HG02571 (cell line): ENCODE data around the gene CHN2.
"Not testable (repeated sequence)": the region's sequence is repeated elsewhere in the genome, so short reads cannot be mapped to it uniquely, and the experiment has no call there.

Source experiments
- ATAC-seq: cut with Tn5 transposase; IDR thresholded peaks from one replicate; pipeline ENCODE4 v1.9.1; 2021; ENCODE audit warnings: mild to moderate bottlenecking, moderate library complexity; ENCODE audit not compliant: unreplicated experiment

The CHN2 gene

DNA sequence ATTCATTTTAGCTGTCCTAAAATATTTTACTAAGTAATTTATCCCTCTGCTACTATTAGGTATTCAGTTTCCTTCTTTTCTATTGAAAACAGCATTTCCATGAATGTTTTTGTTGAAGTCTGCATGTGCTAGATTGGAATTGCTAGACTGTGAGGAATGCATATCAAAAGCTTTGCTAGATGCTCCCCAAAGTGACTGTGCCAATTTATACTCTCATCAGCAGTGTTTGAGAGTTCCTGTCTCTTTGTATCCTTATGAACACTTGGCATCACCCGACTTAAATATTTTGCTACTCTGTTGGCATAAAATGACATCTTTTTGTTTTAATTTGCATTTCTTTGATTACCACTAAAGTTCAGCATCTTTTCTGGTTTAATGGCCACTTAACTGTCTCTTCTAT, 324.0 kb downstream of the CHN2 start:
- ATAC-seq = no peak

DNA sequence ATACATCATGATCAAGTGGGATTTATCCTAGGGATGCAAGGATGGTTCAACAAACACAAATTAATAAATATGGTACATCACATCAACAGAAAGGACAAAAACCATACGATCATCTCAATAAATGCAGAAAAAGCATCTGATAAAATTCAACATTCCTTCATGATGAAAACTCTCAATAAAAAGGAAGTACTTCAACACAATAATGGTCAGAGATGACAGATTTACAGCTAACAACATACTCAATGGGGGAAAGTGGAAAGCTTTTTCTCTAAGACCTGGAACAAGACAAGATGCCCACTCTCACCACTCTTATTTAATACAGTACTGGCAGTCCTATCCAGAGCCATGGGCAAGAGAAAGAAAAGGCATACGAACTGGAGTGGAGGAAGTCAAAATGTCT, 329.2 kb downstream of the CHN2 start:
- ATAC-seq = no peak

GRCh38 chr7:29527505-29528108, 333.0 kb downstream of the CHN2 start:
- no peak for ATAC-seq

DNA sequence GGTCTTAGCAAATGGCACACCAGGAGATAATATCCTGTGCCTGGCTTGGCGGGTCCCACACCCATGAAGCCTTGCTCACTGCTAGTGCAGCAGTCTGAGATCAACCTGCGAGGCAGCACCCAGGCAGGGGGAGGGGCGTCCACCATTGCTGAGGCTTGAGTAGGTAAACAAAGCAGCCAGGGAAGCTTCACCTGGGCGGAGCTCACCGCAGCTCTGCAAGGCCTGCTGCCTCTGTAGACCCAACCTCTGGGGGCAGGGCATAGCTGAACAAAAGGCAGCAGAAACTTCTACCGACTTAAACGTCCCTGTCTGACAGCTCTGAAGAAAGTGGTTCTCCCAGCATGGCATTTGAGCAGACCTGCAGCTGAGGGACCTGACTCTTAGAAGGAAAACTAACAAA, 334.0 kb downstream of the CHN2 start:
- ATAC-seq = not testable (repeated sequence)
